Ureter (tissue), 1 donor: Measurements from ENCODE around the gene CPEB4. TPM values are rescaled to one million over a fixed set of nuclear protein-coding genes. Genes with fewer than 3 reads are reported as not detected.
A peak's percentile ranks its signal among the peaks of the same experiment; 100 is the strongest.

Source experiments
- DNase-seq: peaks from one replicate; pipeline ENCODE4 v3.0.0-alpha.2; 2020; ENCODE audit warnings: low spot score
- total RNA-seq: library from RNA; stranded (reverse); gene quantifications from one replicate; pipeline ENCODE4 v1.2.4, GENCODE V29; 2023
- donor health status: DM: yes; HTN: yes; CAD: no.

CPEB4 gene
- total RNA-seq, 1 donor from 2014 or later, result 56.4 TPM

- no peak for DNase-seq
Measured at GRCh38 chr5:173884402-173885053, 3.6 kb upstream of the CPEB4 start.

- DNase-seq, result no peak
Measured at GRCh38 chr5:173885054-173885443, 3.1 kb upstream of the CPEB4 start.

GRCh38 chr5:173885475-173886010, 2.6 kb upstream of the CPEB4 start:
- peak; percentile 66 for DNase-seq

GRCh38 chr5:173886150-173886549, 2.0 kb upstream of the CPEB4 start:
- no peak for DNase-seq

GRCh38 chr5:173888473-173889131, 453 bp downstream of the CPEB4 start:
- no peak for DNase-seq

GRCh38 chr5:173890195-173890991, 2.2 kb downstream of the CPEB4 start:
- no peak for DNase-seq

GRCh38 chr5:173891308-173892116, 3.4 kb downstream of the CPEB4 start:
- no peak for DNase-seq

GRCh38 chr5:173893192-173893561, 5.0 kb downstream of the CPEB4 start:
- no peak for DNase-seq

- DNase-seq, result no peak
Measured at GRCh38 chr5:173895401-173896165, 7.4 kb downstream of the CPEB4 start.

- DNase-seq, result no peak
Measured at GRCh38 chr5:173896631-173897030, 8.5 kb downstream of the CPEB4 start.

GRCh38 chr5:173901705-173902104, 13.6 kb downstream of the CPEB4 start:
- no peak for DNase-seq

GRCh38 chr5:173902334-173902733, 14.2 kb downstream of the CPEB4 start:
- no peak for DNase-seq

- DNase-seq, result no peak
Measured at GRCh38 chr5:173902743-173903142, 14.6 kb downstream of the CPEB4 start.

GRCh38 chr5:173903396-173904140, 15.4 kb downstream of the CPEB4 start:
- DNase-seq, result no peak

- DNase-seq, result no peak
Measured at GRCh38 chr5:173904151-173904550, 16.0 kb downstream of the CPEB4 start.

GRCh38 chr5:173907284-173907683, 19.1 kb downstream of the CPEB4 start:
- DNase-seq, result no peak

- DNase-seq, result no peak
Measured at GRCh38 chr5:173907686-173908371, 19.7 kb downstream of the CPEB4 start.

GRCh38 chr5:173909199-173909598, 21.1 kb downstream of the CPEB4 start:
- no peak for DNase-seq

GRCh38 chr5:173910215-173910614, 22.1 kb downstream of the CPEB4 start:
- no peak for DNase-seq

- no peak for DNase-seq
Measured at GRCh38 chr5:173911623-173912022, 23.5 kb downstream of the CPEB4 start.
